Astrocyte (in vitro differentiated cells and primary cell): ENCODE data around the gene HS6ST2. TPM values are rescaled to one million over a fixed set of nuclear protein-coding genes. Genes with fewer than 3 reads are reported as not detected.
"Not testable (repeated sequence)": the region's sequence is repeated elsewhere in the genome, so short reads cannot be mapped to it uniquely, and the experiment has no call there.

Experiments
- DNase-seq: peaks from one replicate; pipeline ENCODE4 v3.0.0-alpha.2; 2010; ENCODE audit warnings: low read depth
- FAIRE-seq: peaks from 2 replicates; lab custom pipeline; 2011; peaks lifted over from hg19 to GRCh38; lab: Jason Lieb, UNC
- H2AFZ ChIP-seq: 2 replicates; pipeline ENCODE4 v1.6.0; 2012; ENCODE audit warnings: low read depth, low read length, inconsistent platforms
- H3K27ac ChIP-seq: 2 replicates; pipeline ENCODE4 v1.5.1; 2011; ENCODE audit warnings: low read depth, low read length, inconsistent platforms
- H3K27me3 ChIP-seq: 2 replicates; pipeline ENCODE4 v1.6.0; 2011; ENCODE audit warnings: low read length, inconsistent platforms; ENCODE audit not compliant: insufficient read depth
- H3K36me3 ChIP-seq: 2 replicates; pipeline ENCODE4 v1.5.1; 2011; ENCODE audit warnings: low read length, inconsistent platforms; ENCODE audit not compliant: insufficient read depth
- H3K4me1 ChIP-seq: 2 replicates; pipeline ENCODE4 v1.5.1; 2011; ENCODE audit warnings: low read length, inconsistent platforms; ENCODE audit not compliant: insufficient read depth
- H3K4me2 ChIP-seq: 2 replicates; pipeline ENCODE4 v1.6.0; 2012; ENCODE audit warnings: low read length, inconsistent platforms
- H3K4me3 ChIP-seq: 2 replicates; pipeline ENCODE4 v1.5.1; 2011; ENCODE audit warnings: low read depth, mild to moderate bottlenecking, low read length, inconsistent platforms; ENCODE audit not compliant: insufficient read depth
- H3K79me2 ChIP-seq: 2 replicates; pipeline ENCODE4 v1.6.0; 2012; ENCODE audit warnings: mild to moderate bottlenecking, low read length, inconsistent platforms; ENCODE audit not compliant: insufficient read depth
- H3K9ac ChIP-seq: 2 replicates; pipeline ENCODE4 v1.6.0; 2012; ENCODE audit warnings: mild to moderate bottlenecking, low read length, inconsistent platforms
- H3K9me3 ChIP-seq: 2 replicates; pipeline ENCODE4 v1.5.1; 2012; ENCODE audit warnings: low read depth, mild to moderate bottlenecking, low read length, inconsistent platforms; ENCODE audit not compliant: insufficient read depth
- H4K20me1 ChIP-seq: 2 replicates; pipeline ENCODE4 v1.6.0; 2012; ENCODE audit warnings: low read length, inconsistent platforms; ENCODE audit not compliant: insufficient read depth
- H3K27ac Mint-ChIP-seq: one replicate; pipeline ENCODE4 v1.8.0; 2021; ENCODE audit warnings: mild to moderate bottlenecking, mixed read lengths; ENCODE audit not compliant: unreplicated experiment
- H3K27me3 Mint-ChIP-seq: one replicate; pipeline ENCODE4 v1.8.0; 2021; ENCODE audit warnings: low read depth, mixed read lengths; ENCODE audit not compliant: unreplicated experiment
- H3K36me3 Mint-ChIP-seq: one replicate; pipeline ENCODE4 v1.8.0; 2021; ENCODE audit warnings: low read depth, mixed read lengths; ENCODE audit not compliant: unreplicated experiment
- H3K4me1 Mint-ChIP-seq: one replicate; pipeline ENCODE4 v1.8.0; 2021; ENCODE audit warnings: low read depth, mixed read lengths; ENCODE audit not compliant: unreplicated experiment
- H3K4me3 Mint-ChIP-seq: one replicate; pipeline ENCODE4 v1.8.0; 2021; ENCODE audit warnings: mild to moderate bottlenecking, moderate library complexity, mixed read lengths; ENCODE audit not compliant: unreplicated experiment
- H3K9me3 Mint-ChIP-seq: one replicate; pipeline ENCODE4 v1.8.0; 2021; ENCODE audit warnings: mild to moderate bottlenecking, mixed read lengths; ENCODE audit not compliant: unreplicated experiment
- CTCF ChIP-seq: IDR thresholded peaks from 2 replicates; pipeline ENCODE4 v1.5.1; 2011; ENCODE audit warnings: low read depth, mild to moderate bottlenecking, inconsistent platforms, low read length, moderate library complexity; ENCODE audit not compliant: insufficient read depth
- EZH2 ChIP-seq: IDR thresholded peaks from 2 replicates; pipeline ENCODE4 v1.6.1; 2012; ENCODE audit warnings: mild to moderate bottlenecking, low read length, inconsistent platforms; ENCODE audit not compliant: insufficient read depth
- total RNA-seq: library from RNA; stranded (reverse); gene quantifications from 2 replicates; pipeline ENCODE4 v1.2.1, GENCODE V29; 2021

Gene HS6ST2
- total RNA-seq, 1 donor from 2014 or later: 12.9 TPM

DNA sequence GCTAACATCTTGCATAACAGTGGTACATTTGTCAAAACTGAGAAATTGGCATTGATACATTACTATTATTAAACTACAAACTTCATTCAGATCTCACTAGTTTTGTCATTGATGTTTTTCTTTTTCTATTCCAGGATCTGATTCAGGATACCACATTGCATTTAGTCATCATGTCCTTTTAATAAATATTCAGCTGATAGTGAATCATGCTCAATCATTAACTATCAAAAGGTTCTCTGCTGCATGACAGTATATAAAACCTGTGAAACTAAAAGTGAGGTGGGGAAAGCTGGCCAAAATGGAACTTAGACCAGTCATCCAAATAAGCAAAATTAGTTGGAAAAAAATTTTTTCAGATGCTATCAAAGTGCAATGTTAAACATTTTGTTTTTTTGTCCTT, 28.1 kb upstream of the HS6ST2 start:
- no peaks in the 10 kb centered on the region for H3K4me1 Mint-ChIP-seq
- H3K27ac Mint-ChIP-seq: no peak overlapping the region
- H3K4me3 Mint-ChIP-seq: no peak overlapping the region
- no peaks in the 10 kb centered on the region for H3K27me3 ChIP-seq
- H3K4me2 ChIP-seq: no peak overlapping the region
- no peaks in the 10 kb centered on the region for H3K9me3 Mint-ChIP-seq
- no peaks in the 10 kb centered on the region for H3K27me3 Mint-ChIP-seq
- DNase-seq (no peak), FAIRE-seq (peak; percentile 97)
- no peaks in the 10 kb centered on the region for H3K79me2 ChIP-seq
- no peaks in the 10 kb centered on the region for H3K36me3 ChIP-seq
- H3K36me3 Mint-ChIP-seq: no peaks in the 10 kb centered on the region
- H4K20me1 ChIP-seq: no peaks in the 10 kb centered on the region
- H3K4me3 ChIP-seq: no peak overlapping the region
- H3K27ac ChIP-seq: no peak overlapping the region
- no peaks in the 10 kb centered on the region for H3K9me3 ChIP-seq
- no peak overlapping the region for H3K9ac ChIP-seq
- no peak for TF ChIP-seq EZH2
- no peak for TF ChIP-seq CTCF
- H3K4me1 ChIP-seq: no peaks in the 10 kb centered on the region
- no peak overlapping the region for H2AFZ ChIP-seq

DNA sequence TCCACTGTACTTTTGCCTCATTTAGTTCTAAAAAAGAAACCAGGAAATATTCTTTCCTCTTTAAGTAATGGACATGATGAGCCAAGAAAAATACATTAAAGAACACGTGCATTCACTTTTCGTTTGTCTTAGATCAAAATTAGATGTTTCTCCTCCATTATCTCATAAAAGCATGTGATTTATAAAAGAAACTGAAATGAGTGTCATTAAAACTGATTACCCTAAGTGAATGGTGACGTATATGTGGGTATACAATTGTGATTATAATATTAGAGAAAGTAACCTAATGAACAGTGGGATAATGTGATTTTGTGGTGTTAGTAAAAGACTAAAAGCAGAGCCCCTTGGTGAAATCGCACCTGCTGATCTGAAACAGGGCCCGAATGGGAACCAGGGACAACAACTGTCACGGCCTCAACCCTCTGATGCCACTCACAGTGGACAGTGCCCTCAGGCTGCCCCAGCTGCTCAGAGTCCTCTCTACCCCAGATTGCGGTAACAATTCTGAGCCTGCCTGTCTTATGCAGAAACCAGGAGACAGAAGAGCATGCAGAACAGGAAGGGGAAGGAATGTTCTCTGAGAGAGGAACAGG, 25.7 kb upstream of the HS6ST2 start:
- Mint-ChIP-seq H3K27me3 (no peaks in the 10 kb centered on the region), H3K4me3 (no peak overlapping the region), H3K4me1 (no peaks in the 10 kb centered on the region), H3K9me3 (no peaks in the 10 kb centered on the region), H3K36me3 (no peaks in the 10 kb centered on the region), H3K27ac (no peak overlapping the region)
- Histone ChIP-seq H3K27ac (no peak overlapping the region), H3K36me3 (no peaks in the 10 kb centered on the region), H3K27me3 (no peaks in the 10 kb centered on the region), H3K9me3 (no peaks in the 10 kb centered on the region), H3K9ac (no peak overlapping the region), H4K20me1 (no peaks in the 10 kb centered on the region), H3K4me3 (no peak overlapping the region), H2AFZ (no peak overlapping the region), H3K4me2 (no peak overlapping the region), H3K4me1 (no peaks in the 10 kb centered on the region), H3K79me2 (no peaks in the 10 kb centered on the region)
- FAIRE-seq (no peak), DNase-seq (no peak)
- TF ChIP-seq CTCF (no peak), EZH2 (no peak)

DNA sequence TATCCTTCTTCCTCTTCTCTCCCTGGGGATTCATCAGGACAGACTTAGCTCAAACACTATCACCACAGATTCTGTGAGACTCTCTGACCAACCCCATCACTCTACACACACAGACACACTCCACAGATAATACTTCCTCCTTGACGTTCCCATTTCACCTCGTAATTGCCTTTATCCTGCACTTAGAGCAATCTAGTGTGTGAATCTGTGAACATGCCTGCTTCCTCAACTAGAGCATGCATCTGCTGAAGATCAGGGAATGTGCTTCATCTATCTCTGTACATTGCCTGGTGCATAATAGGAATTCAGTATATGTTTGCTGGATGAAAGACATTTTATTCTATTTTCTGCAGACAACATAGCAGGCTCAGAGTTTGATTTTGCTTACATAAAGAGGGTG, 25.1 kb upstream of the HS6ST2 start:
- FAIRE-seq (no peak), DNase-seq (no peak)
- Mint-ChIP-seq H3K27me3 (no peaks in the 10 kb centered on the region), H3K4me3 (no peak overlapping the region), H3K4me1 (no peaks in the 10 kb centered on the region), H3K36me3 (no peaks in the 10 kb centered on the region), H3K9me3 (no peaks in the 10 kb centered on the region), H3K27ac (no peak overlapping the region)
- Histone ChIP-seq H3K27ac (no peak overlapping the region), H3K79me2 (no peaks in the 10 kb centered on the region), H3K4me3 (no peak overlapping the region), H3K9ac (no peak overlapping the region), H3K9me3 (no peaks in the 10 kb centered on the region), H3K4me1 (no peaks in the 10 kb centered on the region), H4K20me1 (no peaks in the 10 kb centered on the region), H3K27me3 (no peaks in the 10 kb centered on the region), H3K4me2 (no peak overlapping the region), H2AFZ (no peak overlapping the region), H3K36me3 (no peaks in the 10 kb centered on the region)
- TF ChIP-seq CTCF (no peak), EZH2 (no peak)

DNA sequence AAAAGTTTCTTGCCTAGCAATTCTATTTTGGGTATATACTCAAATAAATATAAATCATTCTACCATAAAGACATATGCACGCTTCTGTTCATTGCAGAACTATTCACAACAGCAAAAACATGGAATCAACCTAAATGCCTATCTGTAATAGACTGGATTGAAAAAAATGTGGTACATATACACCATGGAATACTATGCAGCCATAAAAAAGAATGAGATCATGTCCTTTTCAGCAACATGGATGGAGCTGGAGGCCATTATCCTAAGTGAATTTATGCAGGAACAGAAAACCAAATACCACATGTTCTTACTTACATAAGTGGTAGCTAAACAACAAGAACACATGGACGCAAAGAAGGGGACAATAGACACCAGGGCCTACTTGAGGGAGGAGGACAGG, 21.6 kb upstream of the HS6ST2 start:
- not testable (repeated sequence) for H3K9me3 Mint-ChIP-seq, H3K9me3 ChIP-seq, H3K4me3 ChIP-seq, H3K4me2 ChIP-seq, H3K36me3 ChIP-seq, H3K79me2 ChIP-seq, H3K27ac ChIP-seq, H3K27me3 Mint-ChIP-seq, H3K27ac Mint-ChIP-seq, H3K27me3 ChIP-seq, H3K4me1 ChIP-seq, H3K4me1 Mint-ChIP-seq, H3K4me3 Mint-ChIP-seq, H3K9ac ChIP-seq, H3K36me3 Mint-ChIP-seq, DNase-seq, H4K20me1 ChIP-seq, H2AFZ ChIP-seq
- FAIRE-seq: peak; percentile 82
